A549 treated with ZK216348 at 1 μM for 4 hours (cell line): ENCODE results near the gene ARFGAP3. TPM values are rescaled to one million over a fixed set of nuclear protein-coding genes. Genes with fewer than 3 reads are reported as not detected.

Experiments
- total RNA-seq: library from RNA; stranded (reverse); fragments of 200-300 nt; extraction: Qiagen RNA extraction; gene quantifications from 5 replicates; pipeline ENCODE4 v1.2.3, GENCODE V29; 2022; ENCODE audit warnings: low read depth

Gene ARFGAP3
- 16.7 to 27.0 TPM (median 23.4 TPM) in 5 replicates for total RNA-seq

GRCh38 chr22:42856865-42857704 is at the start of gene ARFGAP3:
TSS of gene ARFGAP3 (minus strand) at chr22:42857273. CDS start at chr22:42857182, 91 bp downstream.

Other genes starting within 250 kb of the ARFGAP3 start
- gene POLDIP3, start 242.4 kb downstream of the ARFGAP3 start, total RNA-seq, result 32.8 to 44.1 TPM (median 39.8 TPM) in 5 replicates
- gene ATP5MGL, start 216.7 kb downstream of the ARFGAP3 start, total RNA-seq, result not detected in 5 replicates
- 73.7 to 126 TPM (median 111 TPM) in 5 replicates for gene CYB5R3, start 207.9 kb downstream of the ARFGAP3 start, total RNA-seq
- gene A4GALT, start 136.4 kb downstream of the ARFGAP3 start, total RNA-seq, result 12.2 to 25.9 TPM (median 19.6 TPM) in 5 replicates
- 103 to 138 TPM (median 131 TPM) in 5 replicates for gene PACSIN2, start 157.9 kb upstream of the ARFGAP3 start, total RNA-seq
- 2.0 to 2.9 TPM (median 2.4 TPM) in 5 replicates for gene TTLL1, start 232.1 kb upstream of the ARFGAP3 start, total RNA-seq